Measurements from ENCODE around the gene JAK1. TPM values are rescaled to one million over a fixed set of nuclear protein-coding genes. Genes with fewer than 3 reads are reported as not detected.

The JAK1 gene
- total RNA-seq, 1 donor from 2014 or later, result 37.5 TPM

GRCh38 chr1:64980745-64981600, 14.6 kb upstream of the JAK1 start:
- no peak for FAIRE-seq
- DNase-seq (ENCODE audit: low spot score in 2 of 2), result no peak

DNA sequence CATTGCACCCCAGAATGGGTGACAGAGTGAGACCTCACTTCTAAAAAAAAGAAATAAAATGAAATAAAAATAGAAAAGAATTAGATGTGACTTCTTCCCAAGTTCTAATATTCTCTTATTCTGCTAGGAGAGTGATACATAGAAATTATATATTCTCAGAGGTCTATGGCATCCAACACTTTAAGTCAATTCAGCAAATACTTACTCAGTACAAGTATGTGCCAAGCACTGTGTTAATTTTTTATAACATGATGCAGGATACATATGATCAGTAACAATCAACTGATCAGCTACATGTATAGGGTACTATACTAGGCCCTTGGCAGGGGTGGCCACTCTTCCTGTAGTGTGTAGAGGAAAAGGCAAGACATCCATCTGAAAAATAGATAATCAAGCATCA, 13.0 kb upstream of the JAK1 start:
- DNase-seq (ENCODE audit: low spot score in 2 of 2) (no peak), FAIRE-seq (no peak)

DNA sequence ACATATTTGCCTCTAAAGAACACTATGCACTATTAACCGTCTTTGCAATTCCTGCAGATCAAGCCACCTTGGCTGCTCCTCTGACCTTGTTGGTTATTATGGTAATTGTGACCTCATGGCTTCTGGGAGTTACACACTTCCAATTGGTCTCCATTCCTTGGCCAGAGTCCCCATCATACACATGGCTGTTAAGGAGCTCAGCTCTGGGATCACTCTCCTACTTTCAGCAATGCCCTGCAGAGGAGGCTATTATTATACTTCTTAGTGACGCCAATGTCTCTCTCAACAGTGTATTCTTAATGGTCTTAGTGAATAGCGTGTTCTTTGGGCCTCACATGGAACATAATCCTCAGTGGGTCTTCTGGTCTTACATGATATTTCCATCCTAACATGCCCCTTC, 10.0 kb upstream of the JAK1 start:
- DNase-seq (ENCODE audit: low spot score in 2 of 2) (no peak), FAIRE-seq (no peak)

GRCh38 chr1:64975740-64976139, 9.4 kb upstream of the JAK1 start:
- FAIRE-seq (no peak), DNase-seq (ENCODE audit: low spot score in 2 of 2) (no peak)

DNA sequence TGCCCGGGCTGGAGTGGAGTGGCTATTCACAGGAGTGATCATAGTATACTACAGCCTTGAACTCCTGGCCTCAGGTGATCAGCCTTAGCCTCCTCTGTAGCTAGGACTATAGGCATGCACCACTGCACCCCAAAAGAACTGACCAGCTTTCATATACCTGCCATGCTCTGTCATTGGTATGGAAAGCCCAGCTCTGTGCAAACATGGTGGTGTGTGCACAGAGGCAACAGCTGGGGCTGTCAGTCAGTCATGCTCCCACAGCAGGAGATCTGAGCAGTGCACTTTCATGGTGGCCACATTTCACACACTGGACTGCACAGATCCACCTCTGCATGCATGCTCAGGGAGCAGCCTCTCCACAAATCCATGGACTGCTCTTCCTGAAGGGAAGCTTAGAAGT, 8.8 kb upstream of the JAK1 start:
- no peak for FAIRE-seq
- DNase-seq (ENCODE audit: low spot score in 2 of 2), result no peak

DNA sequence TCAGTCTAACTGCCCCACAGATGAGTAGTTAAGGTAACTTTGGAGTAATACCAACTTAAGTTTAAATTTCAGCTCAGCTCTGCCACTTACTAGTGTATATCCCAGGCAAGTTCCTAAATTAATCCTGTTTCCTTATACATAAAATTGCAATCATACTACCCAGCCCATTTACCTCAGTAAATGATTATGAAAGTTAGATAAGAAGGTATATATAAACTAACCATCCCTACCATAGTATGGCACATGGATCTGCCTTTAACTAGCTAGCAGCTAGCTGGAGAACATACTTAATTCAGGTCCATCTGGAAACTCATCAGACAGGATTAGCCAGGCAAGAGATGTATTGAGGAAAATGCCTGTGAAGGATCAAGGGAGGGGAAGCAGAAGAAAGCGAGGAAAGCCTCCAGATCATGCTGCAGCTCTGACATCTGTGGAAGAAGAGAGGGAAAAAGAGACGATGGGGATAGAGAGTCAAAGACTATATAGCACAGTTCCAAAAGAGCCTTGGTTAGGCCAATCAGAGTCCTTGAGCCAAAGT, 8.0 kb upstream of the JAK1 start:
- DNase-seq (ENCODE audit: low spot score in 2 of 2), result no peak
- FAIRE-seq, result no peak

- DNase-seq (ENCODE audit: low spot score in 2 of 2) (no peak), FAIRE-seq (peak; percentile 24)
Measured at GRCh38 chr1:64973061-64973647, 6.8 kb upstream of the JAK1 start.

DNA sequence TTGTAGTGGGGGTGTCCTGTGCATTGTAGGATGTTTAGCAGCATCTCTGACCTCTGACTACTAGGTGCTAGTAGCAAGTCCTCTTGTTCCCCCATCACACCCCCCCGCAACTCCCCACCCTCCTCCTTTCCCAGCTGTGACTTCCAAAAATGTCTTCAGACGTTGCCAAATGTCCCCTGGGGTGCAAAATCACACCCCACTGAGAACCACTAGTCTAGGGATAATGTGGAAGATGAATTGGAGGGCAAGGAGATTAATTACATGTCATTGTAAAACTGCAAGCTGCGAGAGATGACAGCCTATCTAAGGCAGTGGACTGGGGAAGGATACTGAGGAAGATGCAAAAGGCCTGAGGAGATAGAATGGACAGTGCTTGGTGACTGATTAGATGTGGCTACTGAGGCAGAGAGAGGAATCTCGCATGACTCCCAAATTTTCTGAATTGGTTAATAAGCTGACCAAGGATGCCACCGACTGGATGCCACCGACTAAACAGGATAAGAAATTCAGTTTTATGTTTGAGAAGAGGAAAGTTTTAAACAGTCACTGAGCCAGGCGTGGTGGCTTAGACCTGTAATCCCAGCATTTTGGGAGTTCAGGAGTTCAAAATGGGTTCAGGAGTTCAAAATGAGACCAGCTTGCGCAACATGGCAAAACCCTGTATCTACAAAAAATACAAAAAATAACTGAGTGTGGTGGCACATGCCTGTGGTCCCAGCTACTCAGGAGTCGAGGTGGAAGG, 3.1 kb upstream of the JAK1 start:
- DNase-seq (ENCODE audit: low spot score in 2 of 2), result no peak
- FAIRE-seq, result no peak

DNA sequence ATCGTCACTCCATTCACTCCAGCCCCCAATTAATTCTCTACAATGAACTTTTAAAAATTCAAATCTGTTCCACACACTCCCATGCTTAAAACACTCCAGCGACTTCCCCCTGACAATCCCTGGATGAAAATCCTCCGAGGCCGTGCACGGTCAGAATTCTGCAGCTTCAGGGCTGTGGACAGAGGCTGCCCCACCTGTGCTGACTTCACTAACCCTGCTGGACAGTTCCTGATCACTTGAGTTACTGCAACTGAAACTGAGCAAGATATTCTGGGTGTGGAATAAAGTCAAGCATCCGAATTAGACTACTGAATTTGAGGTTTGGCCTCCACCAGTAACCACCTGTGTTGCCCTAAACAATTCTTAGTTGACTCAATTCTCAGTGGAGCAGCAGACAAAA, 1.0 kb upstream of the JAK1 start:
- DNase-seq (ENCODE audit: low spot score in 2 of 2), result no peak
- no peak for FAIRE-seq

GRCh38 chr1:64965366-64966157, 787 bp downstream of the JAK1 start:
- FAIRE-seq (no peak), DNase-seq (ENCODE audit: low spot score in 2 of 2) (no peak)

DNA sequence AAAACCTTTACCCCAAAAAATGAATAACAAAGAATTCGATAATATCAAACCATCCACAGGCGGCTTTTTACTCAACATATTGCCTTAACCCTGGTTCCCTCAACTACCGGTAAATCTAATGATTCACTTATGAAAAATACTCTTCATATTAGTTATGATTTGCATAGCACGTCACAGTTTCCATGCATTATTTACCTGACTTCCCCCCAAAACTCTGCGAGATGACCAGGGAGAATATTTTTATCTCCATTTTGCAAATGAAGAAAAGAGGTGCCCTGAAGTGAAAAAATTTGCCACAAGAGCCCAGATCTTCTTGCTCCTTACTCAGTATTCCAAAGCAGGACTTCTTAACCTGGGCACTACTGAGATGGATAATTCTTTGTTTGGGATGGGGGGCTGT, 2.9 kb downstream of the JAK1 start:
- no peak for DNase-seq (ENCODE audit: low spot score in 2 of 2)

DNA sequence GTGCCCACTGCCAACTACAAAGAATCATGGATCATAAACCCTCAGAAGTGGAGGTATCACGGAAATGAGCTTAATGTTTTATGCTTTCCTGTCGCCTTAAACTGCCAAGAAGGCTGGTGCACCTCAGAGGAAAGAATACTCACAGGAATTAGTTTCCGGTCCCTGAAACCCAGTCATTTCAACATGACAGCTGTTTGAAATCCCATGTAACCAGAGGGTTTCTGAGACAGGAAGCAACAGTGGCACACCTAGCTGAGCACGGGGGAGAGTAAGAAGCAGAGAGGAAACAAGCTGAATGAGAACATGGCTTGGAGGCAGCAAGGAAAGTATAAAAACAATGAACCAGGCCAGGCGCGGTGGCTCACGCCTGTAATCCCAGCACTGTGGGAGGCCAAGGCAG, 3.9 kb downstream of the JAK1 start:
- no peak for FAIRE-seq
- DNase-seq (ENCODE audit: low spot score in 2 of 2), result no peak

More for the DNA sequence above, 2.9 kb downstream of the JAK1 start:
- no peak for FAIRE-seq

DNA sequence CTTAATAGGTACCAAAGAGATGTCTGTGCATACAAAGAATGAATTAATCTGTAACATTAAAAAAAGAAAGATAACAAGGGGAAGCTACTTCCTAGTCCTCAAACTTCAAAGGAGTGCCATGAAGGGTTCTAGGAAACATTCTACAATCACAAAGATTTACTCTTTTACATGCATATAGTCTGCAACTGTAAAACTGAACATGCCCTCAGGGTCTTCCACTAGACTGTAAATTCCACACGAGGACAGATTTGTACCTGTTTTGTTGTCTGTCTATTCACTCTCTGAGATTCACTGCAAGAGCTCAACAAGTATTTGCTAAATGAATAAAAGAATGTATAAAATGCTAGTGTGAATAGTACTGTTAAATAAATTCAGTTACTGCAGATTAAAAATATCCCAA, 4.4 kb downstream of the JAK1 start:
- FAIRE-seq (no peak), DNase-seq (ENCODE audit: low spot score in 2 of 2) (no peak)

DNA sequence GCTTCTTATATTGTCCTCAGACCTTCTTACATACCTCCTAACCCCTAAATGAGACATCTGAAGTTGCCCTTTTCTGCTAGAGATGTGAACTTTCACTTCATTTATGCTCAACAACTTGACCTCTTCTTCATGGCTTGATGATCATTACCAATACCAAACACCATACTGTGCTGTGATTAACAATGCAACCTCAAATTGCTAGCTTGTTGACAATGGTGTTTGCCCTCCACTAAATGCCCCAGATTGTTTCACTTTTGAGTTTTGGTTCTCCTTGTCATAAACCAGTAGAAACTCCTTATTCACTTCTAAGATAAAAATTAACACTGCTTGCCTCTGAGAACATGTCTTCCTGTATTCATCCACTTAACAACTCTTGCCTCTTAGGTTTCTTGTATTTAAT, 5.6 kb downstream of the JAK1 start:
- DNase-seq (ENCODE audit: low spot score in 2 of 2) (no peak), FAIRE-seq (no peak)

GRCh38 chr1:64959986-64960385, 6.4 kb downstream of the JAK1 start:
- FAIRE-seq (no peak), DNase-seq (ENCODE audit: low spot score in 2 of 2) (no peak)

GRCh38 chr1:64956733-64957441, 9.5 kb downstream of the JAK1 start:
- peak in 1 of 2 donors; percentile 30 for DNase-seq (ENCODE audit: low spot score in 2 of 2)
- FAIRE-seq, result no peak

DNA sequence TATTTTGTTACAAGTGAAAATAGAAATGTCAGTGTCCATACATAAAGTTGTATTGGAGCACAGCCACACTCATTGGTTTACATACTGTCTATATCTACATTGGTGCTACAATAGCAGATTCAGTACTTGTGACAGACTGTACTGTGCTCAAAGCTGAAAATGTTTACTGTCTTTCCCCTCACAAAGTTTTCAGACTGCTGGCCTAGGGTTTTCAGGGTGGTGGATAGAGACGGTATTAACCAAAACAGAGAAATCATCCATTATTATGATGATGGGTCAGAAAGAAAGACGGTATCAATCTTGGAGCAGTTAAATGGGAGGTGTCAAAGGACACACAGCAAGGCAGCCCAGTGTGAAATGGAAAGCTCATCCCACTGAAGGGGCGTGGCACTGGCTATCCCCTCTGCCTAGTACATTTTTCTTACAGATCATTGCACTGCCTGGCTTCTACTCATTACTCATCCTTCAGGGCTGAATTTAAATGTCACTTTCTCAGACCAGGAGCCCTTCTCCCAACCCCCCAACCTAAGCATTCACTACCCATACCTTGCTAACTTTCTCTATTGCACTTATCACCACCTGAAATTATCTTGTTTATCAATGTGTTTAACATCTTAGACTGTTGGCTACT, 10.2 kb downstream of the JAK1 start:
- no peak for FAIRE-seq
- DNase-seq (ENCODE audit: low spot score in 2 of 2), result no peak

- DNase-seq (ENCODE audit: low spot score in 2 of 2), result no peak
- no peak for FAIRE-seq
Measured at GRCh38 chr1:64955097-64956009, 11.0 kb downstream of the JAK1 start.
